ENCODE results near the gene UTS2R.
"Not testable (repeated sequence)": the region's sequence is repeated elsewhere in the genome, so short reads cannot be mapped to it uniquely, and the experiment has no call there.

UTS2R gene

DNA sequence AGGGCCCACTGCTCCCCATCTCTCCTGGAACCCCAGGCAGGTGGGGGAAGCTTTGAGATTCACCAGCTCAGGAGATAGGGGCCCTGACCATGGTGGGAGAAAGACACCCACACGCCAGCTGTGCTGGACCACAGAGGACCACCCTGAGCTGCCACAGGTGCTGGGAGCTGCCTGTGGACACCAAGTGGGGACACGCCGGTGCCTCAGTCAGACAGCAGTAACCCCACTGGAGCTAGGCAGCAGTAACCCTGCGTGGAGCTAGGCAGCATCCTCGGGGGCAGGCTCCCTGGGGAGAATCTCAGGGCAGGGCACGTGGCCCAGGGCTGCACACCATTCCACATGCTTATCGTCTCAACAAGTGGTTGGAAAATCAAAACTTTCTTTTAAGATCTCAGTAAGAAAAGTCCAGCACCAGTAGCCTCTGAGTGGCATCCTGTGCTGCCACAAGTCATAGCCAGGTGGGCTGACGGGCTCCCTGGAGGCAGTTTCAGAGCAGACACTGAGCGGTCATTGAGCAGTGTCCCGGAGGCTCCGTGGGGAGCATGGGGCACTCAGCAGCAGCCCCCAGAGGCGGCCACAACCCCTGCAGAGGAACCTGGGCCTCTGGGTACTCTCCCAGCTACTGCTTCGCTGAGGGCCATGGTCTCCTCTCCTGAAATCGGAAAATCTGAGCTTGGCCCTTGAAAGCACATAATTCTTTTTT, 38.6 kb downstream of the UTS2R start:
- DNase-seq = no peak

DNA sequence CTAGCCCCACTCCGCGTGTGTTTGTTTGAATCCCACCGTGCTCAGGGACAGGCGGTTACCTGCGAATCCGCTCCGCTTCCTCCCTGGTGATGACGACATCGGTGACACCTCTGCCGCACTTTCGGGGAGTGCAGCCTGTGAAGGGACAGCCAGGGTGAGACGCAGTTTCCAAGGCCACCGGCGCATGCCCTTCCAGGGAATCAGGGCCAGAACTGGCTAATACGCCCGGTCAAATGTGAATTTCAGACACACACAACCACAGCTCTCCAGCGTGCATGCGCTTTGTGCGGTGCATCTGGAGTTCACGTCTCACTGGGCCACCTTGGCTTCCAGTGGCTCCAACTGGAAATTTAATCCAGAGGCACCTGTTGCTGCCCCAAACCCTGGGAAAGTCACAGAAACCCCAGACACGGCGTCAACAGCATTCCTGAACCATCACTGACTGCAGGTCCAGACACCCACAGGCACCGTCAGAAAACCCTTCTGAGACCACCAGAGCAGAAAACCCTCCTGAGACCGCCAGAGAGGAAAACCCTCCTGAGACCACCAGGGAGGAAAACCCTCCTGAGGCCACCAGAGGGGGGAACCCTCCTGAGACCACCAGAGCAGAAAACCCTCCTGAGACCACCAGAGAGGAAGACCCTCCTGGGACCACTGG, 40.0 kb downstream of the UTS2R start:
- DNase-seq = no peak

DNA sequence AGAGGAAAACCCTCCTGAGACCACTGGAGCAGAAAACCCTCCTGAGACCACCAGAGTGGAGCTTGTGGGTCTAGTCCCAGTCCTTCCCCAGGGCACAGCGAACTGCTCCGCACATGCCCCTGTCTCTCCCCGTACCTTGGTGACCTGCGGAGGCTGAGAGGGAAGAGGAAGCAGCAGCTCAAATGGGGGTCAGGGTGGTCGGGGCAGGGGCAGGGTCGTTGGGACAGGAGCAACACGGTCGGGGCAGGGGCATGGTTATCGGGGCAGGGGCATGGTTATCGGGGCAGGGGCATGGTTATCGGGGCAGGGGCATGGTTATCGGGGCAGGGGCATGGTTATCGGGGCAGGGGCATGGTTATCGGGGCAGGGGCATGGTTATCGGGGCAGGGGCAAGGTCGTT, 40.5 kb downstream of the UTS2R start:
- not testable (repeated sequence) for DNase-seq

GRCh38 chr17:82412535-82413520, 41.3 kb downstream of the UTS2R start:
- DNase-seq = no peak

- peak; percentile 74 for DNase-seq
These were observed 43.1 kb downstream of the UTS2R start for GRCh38 chr17:82414548-82415281.

DNA sequence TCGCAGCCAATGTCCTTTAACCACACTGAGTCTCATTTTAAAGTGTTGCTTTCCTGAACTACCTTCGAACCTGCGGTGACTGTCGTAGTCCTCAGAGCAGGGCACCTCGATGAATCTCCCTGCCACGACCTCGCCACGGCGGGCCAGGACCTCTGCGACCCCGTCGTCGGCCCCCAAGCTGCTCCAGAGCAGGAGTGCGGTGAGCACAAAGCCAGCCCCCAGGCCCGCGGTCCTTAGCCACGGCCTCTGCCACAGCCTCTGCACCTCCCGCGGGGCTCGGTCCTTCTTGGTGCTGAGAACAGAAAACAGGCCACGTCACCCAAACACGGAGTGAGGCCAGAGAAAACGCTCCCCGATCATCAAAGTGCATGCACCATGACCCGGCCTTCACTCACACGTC, 43.8 kb downstream of the UTS2R start:
- no peak for DNase-seq

- no peak for DNase-seq
These were observed 44.2 kb downstream of the UTS2R start for GRCh38 chr17:82415786-82416185.

DNA sequence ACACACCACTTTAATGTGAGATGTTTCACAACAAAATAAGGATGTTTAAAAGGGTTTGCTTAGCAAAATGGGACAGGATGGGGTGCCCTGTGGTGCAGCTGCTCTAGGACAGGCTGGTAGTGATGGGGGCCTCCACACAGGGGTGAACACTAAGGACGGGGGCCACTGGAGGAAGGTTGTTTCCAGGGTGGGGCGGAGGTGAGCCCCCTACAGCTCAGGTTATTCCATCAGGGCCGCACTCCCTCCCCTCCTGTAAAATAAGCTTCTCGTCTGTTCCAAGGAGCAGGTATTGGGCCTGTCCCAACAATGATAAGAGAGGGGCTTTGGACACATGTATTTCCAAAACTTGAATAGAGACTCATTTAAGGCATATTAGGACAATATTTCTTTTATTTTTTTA, 44.7 kb downstream of the UTS2R start:
- DNase-seq = no peak

DNA sequence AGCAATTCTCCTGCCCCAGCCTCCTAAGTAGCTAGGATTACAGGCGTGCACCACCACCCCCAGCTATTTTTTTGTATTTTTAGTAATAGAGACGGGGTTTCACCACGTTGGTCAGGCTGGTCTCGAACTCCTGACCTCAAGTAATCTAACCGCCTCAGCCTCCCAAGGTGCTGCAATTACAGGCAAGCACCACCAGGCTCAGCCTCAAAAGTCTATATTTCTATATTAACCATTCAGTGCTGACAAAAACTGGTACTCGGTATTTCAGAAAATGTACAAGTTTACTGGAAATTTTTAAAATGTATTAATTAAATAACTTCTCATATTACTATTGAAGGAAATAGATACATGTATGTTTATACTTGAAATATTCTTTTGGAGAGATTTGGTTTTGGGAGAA, 45.2 kb downstream of the UTS2R start:
- DNase-seq = no peak

DNA sequence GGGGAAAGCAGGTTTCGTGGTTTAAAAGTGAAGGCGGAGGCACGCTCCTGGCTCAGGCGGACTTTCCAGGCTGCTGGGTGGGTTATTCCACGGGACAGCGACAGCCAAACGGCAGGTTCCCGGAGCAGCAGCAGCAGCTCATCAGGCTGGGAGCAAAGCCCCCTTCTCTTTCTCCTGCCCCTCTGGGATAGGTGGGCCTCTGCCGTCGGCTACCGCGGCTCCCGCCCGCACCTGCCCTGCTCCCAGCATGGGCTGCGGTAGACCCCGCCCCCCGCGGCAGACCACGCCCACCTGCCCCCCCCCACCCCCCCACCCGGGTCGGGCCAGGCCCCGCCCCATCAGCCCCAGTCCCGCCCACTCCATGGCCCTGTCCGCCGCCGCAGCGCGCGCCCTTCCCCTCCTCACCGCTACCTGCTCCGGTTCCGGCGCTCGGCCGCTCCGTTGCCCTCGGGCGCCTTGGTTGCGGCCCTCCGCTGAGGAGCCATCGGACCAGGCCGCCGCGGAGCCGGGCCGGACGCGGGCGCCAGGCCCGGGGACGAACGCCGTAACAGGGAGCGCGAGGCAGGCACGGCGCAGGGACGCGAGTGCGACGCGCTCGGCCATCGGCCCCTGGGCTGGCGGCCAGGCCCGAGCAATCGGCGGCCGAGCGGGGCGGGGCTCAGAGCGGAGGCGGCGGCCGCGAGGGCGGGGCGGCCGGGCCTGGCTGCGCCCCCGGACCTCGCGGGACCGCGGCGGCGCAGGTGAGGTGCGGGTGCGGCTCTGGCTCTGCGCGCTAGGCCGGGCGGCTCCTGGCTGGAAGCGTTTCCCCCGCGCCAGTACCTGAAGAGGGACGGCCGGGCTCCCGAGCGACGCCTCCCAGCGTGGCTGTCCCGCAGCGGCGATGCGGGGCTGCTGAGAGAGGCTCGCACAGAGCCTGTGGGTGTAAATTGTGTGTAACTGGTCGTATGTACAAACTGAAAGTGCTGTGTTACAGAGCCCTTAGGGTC, 46.7 kb downstream of the UTS2R start, which contains the start of the genes HEXD and OGFOD3:
Gene HEXD (plus strand): TSS at position 347 of the 986 bp plus-strand sequence. CDS start 1,453 bp downstream, outside the sequence.
Gene OGFOD3 (minus strand): TSS at position 586 of the 986 bp plus-strand sequence. CDS start 101 bp downstream, at position 485.
- DNase-seq = peak; percentile 85

GRCh38 chr17:82419540-82419939, 48.0 kb downstream of the UTS2R start:
- DNase-seq = no peak

DNA sequence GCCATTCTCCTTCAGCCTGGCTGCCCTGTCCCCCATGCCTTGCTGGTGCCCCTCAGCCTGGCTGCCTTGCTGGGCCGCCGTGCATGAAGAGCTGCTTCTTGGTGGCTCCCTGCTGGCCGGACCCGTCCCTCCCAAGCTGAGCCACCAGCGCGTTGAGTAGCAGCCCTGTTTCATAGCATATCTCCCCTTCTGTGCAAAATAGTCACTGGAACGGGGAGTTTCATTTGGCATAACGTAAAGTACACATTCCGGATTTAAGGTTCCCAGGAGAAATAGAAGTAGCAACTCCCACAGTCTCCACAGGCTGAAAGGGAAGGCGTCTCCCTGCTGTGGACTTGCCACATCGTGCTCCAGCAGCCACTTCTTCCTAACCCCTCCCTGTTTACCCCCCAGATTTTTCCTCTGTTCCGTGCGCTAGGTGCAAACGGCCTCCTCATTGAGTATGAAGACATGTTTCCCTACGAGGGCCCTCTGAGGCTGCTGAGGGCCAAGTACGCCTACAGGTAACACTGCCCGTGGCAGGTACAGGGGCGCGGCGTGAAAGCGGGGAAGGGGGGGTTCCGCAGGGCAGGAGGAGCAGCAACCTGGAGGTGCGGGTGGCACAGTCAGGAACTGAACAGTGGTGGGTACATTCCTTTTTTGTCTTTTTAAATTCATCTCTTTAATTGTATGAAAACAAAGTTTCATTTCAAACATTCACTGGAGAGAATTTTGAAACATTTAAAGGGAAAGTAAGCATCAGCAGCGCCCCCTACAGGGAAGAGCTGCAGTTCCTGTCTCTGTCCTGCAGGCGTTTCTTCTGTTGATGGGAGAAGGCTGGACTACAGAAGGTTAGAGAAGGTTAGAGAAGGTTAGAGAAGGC, 52.7 kb downstream of the UTS2R start:
- no peak for DNase-seq

DNA sequence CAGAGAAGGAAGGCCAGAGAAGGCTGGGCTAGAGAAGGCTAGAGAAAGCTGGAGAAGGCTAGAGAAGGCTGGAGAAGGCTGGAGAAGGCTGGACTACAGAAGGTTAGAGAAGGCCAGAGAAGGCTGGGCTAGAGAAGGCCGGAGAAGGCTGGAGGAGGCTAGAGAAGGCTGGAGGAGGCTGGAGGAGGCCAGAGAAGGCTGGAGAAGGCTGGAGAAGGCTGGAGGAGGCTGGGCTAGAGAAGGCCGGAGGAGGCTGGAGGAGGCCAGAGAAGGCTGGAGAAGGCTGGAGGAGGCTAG, 53.2 kb downstream of the UTS2R start:
- no peak for DNase-seq

All from midbrain (tissue), 1 donor.